Peyer's patch (tissue), 4 donors: Measurements from ENCODE around the gene ARL5C.

Experiments
- POLR2A ChIP-seq, 2 donors: fragments of 450-650 bp; IDR thresholded peaks; one replicate each; pipeline ENCODE4 v1.5.1; 2017; ENCODE audit warnings: antibody characterized with exemption in 2 of 2, mild to moderate bottlenecking in 2 of 2, moderate library complexity in 2 of 2
- TF ChIP-seq, protein P1 (sequence below), 6 experiments: fragments of 450-650 bp in 4 of 6; fragments of 200-600 bp in 2 of 6; sonication (generic) in 1 of 6; IDR thresholded peaks; one replicate each; pipeline ENCODE4 v1.5.1; 2017 to 2019; ENCODE audit warnings: antibody characterized with exemption in 6 of 6, mild to moderate bottlenecking in 3 of 6, moderate library complexity in 1 of 6

GRCh38 chr17:39147221-39148185, 18.5 kb downstream of the ARL5C start:
- TF ChIP-seq, protein P1, sequence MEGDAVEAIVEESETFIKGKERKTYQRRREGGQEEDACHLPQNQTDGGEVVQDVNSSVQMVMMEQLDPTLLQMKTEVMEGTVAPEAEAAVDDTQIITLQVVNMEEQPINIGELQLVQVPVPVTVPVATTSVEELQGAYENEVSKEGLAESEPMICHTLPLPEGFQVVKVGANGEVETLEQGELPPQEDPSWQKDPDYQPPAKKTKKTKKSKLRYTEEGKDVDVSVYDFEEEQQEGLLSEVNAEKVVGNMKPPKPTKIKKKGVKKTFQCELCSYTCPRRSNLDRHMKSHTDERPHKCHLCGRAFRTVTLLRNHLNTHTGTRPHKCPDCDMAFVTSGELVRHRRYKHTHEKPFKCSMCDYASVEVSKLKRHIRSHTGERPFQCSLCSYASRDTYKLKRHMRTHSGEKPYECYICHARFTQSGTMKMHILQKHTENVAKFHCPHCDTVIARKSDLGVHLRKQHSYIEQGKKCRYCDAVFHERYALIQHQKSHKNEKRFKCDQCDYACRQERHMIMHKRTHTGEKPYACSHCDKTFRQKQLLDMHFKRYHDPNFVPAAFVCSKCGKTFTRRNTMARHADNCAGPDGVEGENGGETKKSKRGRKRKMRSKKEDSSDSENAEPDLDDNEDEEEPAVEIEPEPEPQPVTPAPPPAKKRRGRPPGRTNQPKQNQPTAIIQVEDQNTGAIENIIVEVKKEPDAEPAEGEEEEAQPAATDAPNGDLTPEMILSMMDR (IDR thresholded peaks at IDR 0.05): no peak
- no peak for TF ChIP-seq POLR2A (IDR thresholded peaks at IDR 0.05)
